ENCODE results near the gene TBX3.

GRCh38 chr12:114685869-114686268, 1.9 kb upstream of the TBX3 start:
- TF ChIP-seq, protein P1, sequence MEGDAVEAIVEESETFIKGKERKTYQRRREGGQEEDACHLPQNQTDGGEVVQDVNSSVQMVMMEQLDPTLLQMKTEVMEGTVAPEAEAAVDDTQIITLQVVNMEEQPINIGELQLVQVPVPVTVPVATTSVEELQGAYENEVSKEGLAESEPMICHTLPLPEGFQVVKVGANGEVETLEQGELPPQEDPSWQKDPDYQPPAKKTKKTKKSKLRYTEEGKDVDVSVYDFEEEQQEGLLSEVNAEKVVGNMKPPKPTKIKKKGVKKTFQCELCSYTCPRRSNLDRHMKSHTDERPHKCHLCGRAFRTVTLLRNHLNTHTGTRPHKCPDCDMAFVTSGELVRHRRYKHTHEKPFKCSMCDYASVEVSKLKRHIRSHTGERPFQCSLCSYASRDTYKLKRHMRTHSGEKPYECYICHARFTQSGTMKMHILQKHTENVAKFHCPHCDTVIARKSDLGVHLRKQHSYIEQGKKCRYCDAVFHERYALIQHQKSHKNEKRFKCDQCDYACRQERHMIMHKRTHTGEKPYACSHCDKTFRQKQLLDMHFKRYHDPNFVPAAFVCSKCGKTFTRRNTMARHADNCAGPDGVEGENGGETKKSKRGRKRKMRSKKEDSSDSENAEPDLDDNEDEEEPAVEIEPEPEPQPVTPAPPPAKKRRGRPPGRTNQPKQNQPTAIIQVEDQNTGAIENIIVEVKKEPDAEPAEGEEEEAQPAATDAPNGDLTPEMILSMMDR (IDR thresholded peaks at IDR 0.05), result no peak
- no peak for TF ChIP-seq POLR2A (IDR thresholded peaks at IDR 0.05)
- no peak for TF ChIP-seq POLR2AphosphoS5 (IDR thresholded peaks at IDR 0.05)
